ENCODE measurements around the gene ZFP36L2. TPM values are rescaled to one million over a fixed set of nuclear protein-coding genes. Genes with fewer than 3 reads are reported as not detected.

The ZFP36L2 gene
- polyA plus RNA-seq, 1 of the 3 experiments (the other 2 are of a cell fraction), result 18.4 TPM

DNA sequence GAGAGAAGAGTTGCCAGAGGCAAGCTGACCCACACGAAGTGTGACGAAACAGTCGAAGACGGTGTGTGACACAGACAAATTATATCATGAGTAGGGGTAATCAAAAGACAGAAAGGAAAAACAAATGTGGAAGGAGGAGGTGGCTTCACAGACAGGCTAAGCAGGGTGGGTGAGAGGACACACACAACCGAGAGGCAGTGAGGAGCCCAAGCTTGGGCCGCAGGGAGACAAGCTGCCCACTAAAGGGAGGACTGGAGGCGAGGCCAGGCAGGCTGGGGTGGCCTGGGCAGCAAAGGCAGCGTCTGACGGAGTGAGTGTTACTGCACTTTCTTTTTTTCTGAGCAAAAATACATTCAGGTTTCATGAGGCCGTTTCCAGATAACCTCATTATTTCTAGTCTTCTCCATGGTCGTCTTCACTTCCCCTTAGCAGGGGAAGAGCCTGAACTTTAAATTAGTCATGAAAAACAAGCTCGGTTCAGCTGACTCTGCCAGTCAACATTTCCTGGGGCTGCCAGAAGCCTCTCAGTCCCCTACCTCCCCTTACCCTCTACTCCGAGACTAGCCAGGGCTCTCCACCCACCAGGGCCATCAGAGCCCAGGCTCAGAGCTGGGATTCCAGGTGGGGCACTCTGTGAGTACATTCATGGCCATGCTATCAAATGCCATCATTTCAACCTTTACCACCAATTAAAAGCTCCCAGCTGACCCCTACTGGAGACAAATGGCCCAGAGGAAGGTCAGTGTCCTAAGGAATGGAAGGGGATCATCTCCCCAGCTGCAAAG lies 13.8 kb upstream of the ZFP36L2 start:
- WGBS (ENCODE audit: low lambda C conversion rate), result 93% methylated on average over 13 of the region's 13 CpGs
- Histone ChIP-seq H3K9ac (no peak overlapping the region), H3K36me3 (replicated peaks in 1 of 2; ENCODE audit: control insufficient read depth in 1 of 2, insufficient read depth in 2 of 2, low read length in 1 of 2) (no peaks in the 10 kb centered on the region), H2AFZ (ENCODE audit: low read depth) (no peak overlapping the region), H3K4me2 (no peak overlapping the region), H3K9me3 (no peaks in the 10 kb centered on the region), H3K4me3 (ENCODE audit: low read depth in 2 of 2, low read length in 1 of 2) (no peak overlapping the region), H3K4me1 (ENCODE audit: control insufficient read depth in 1 of 2, insufficient read depth in 2 of 2, low read depth in 1 of 2, low read length in 1 of 2) (peaks cover 0 to 6% of the 10 kb centered on the region in 2 experiments; a peak in 1 of 4 replicates), H3K9me2 (no peaks in the 10 kb centered on the region), H3K27ac (ENCODE audit: low read depth in 2 of 2, low read length in 1 of 2) (no peak overlapping the region), H3F3A (replicated peaks; ENCODE audit: insufficient read depth) (no peaks in the 10 kb centered on the region), H3K79me2 (ENCODE audit: insufficient read depth) (no peaks in the 10 kb centered on the region), H4K20me1 (ENCODE audit: insufficient read depth) (no peaks in the 10 kb centered on the region), H3K27me3 (ENCODE audit: insufficient read depth) (no peaks in the 10 kb centered on the region)
- ChIA-PET POLR2A (interaction anchor here (1.1 kb wide), 1 partner anchor 13 kb away, joined by 8 read pairs; no protein-coding TSS in a partner anchor), CTCF (interaction anchor here (0.7 to 7.3 kb wide), 9 partner anchors 12 to 412 kb away, joined by 3 to 67 read pairs (median 4); no protein-coding TSS in a partner anchor)
- TF ChIP-seq YY1 (IDR thresholded peaks at IDR 0.05; ENCODE audit: low read depth) (no peak), NFIC (IDR thresholded peaks at IDR 0.05; ENCODE audit: borderline replicate concordance) (no peak), FOXM1 (IDR thresholded peaks at IDR 0.05; ENCODE audit: low read depth) (no peak)
- TF ChIP-seq, protein P1, sequence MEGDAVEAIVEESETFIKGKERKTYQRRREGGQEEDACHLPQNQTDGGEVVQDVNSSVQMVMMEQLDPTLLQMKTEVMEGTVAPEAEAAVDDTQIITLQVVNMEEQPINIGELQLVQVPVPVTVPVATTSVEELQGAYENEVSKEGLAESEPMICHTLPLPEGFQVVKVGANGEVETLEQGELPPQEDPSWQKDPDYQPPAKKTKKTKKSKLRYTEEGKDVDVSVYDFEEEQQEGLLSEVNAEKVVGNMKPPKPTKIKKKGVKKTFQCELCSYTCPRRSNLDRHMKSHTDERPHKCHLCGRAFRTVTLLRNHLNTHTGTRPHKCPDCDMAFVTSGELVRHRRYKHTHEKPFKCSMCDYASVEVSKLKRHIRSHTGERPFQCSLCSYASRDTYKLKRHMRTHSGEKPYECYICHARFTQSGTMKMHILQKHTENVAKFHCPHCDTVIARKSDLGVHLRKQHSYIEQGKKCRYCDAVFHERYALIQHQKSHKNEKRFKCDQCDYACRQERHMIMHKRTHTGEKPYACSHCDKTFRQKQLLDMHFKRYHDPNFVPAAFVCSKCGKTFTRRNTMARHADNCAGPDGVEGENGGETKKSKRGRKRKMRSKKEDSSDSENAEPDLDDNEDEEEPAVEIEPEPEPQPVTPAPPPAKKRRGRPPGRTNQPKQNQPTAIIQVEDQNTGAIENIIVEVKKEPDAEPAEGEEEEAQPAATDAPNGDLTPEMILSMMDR (IDR thresholded peaks at IDR 0.05), result 0 out of 2 replicates have a peak, but pooled peaks have one; percentile 21
- TF ChIP-seq, protein P2, sequence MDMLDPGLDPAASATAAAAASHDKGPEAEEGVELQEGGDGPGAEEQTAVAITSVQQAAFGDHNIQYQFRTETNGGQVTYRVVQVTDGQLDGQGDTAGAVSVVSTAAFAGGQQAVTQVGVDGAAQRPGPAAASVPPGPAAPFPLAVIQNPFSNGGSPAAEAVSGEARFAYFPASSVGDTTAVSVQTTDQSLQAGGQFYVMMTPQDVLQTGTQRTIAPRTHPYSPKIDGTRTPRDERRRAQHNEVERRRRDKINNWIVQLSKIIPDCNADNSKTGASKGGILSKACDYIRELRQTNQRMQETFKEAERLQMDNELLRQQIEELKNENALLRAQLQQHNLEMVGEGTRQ (IDR thresholded peaks at IDR 0.05; ENCODE audit: borderline replicate concordance, low read depth, low read length), result no peak
- DNase-seq, result no peak

DNA sequence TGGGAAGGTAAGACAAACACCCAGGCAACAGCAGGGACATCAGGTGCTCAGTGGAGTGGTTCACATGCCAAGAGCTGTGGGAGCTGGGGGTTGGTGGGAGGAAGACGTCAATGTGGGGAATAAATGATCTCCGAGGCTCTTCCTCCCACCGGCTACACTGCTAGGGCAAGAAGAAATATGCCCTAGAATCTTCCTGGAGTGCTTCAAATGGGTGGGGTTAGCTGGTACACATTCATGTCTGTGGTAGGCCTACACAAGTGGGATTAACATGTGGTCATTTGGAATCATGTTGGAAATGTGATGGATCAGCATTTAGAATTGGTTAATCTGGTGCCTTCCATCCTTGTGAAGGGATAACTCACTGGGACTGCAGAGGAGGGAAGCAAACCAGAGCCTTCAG lies 12.4 kb upstream of the ZFP36L2 start:
- H3K79me2 ChIP-seq (ENCODE audit: insufficient read depth), result no peaks in the 10 kb centered on the region

More for the DNA sequence above, 12.4 kb upstream of the ZFP36L2 start:
- Histone ChIP-seq H3K4me2 (no peak overlapping the region), H3K9me3 (no peaks in the 10 kb centered on the region), H4K20me1 (ENCODE audit: insufficient read depth) (no peaks in the 10 kb centered on the region), H3K27ac (ENCODE audit: low read depth in 2 of 2, low read length in 1 of 2) (no peak overlapping the region), H3K4me3 (ENCODE audit: low read depth in 2 of 2, low read length in 1 of 2) (no peak overlapping the region), H3K9me2 (no peaks in the 10 kb centered on the region), H2AFZ (ENCODE audit: low read depth) (no peak overlapping the region), H3K27me3 (ENCODE audit: insufficient read depth) (no peaks in the 10 kb centered on the region), H3K36me3 (replicated peaks in 1 of 2; ENCODE audit: control insufficient read depth in 1 of 2, insufficient read depth in 2 of 2, low read length in 1 of 2) (no peaks in the 10 kb centered on the region), H3K9ac (no peak overlapping the region), H3K4me1 (ENCODE audit: control insufficient read depth in 1 of 2, insufficient read depth in 2 of 2, low read depth in 1 of 2, low read length in 1 of 2) (peaks cover 0 to 6% of the 10 kb centered on the region in 2 experiments; a peak in 1 of 4 replicates), H3F3A (replicated peaks; ENCODE audit: insufficient read depth) (no peaks in the 10 kb centered on the region)
- no peak for DNase-seq
- no peak for TF ChIP-seq EP300 (IDR thresholded peaks at IDR 0.05; ENCODE audit: borderline replicate concordance in 1 of 2, low read depth in 1 of 2, low read length in 1 of 2)
- TF ChIP-seq POLR2AphosphoS5 (IDR thresholded peaks at IDR 0.05; ENCODE audit: low read depth, low read length), result no peak
- TF ChIP-seq RXRA (IDR thresholded peaks at IDR 0.05; ENCODE audit: borderline replicate concordance, low read depth), result no peak
- no peak for TF ChIP-seq IRF3 (IDR thresholded peaks at IDR 0.05; ENCODE audit: low read depth, low read length)
- TF ChIP-seq PBX3 (IDR thresholded peaks at IDR 0.05), result no peak
- no peak for TF ChIP-seq RAD21 (IDR thresholded peaks at IDR 0.05; ENCODE audit: low read length)
- no peak for TF ChIP-seq EZH2phosphoT487 (IDR thresholded peaks at IDR 0.05; ENCODE audit: borderline replicate concordance, low read depth)
- TF ChIP-seq, protein P2 (IDR thresholded peaks at IDR 0.05; ENCODE audit: borderline replicate concordance, low read depth, low read length), result no peak
- TF ChIP-seq FOXJ3 (CRISPR knock-in tag; IDR thresholded peaks at IDR 0.05), result no peak
- no peak for TF ChIP-seq RFX5 (IDR thresholded peaks at IDR 0.05; ENCODE audit: low read length)
- no peak for TF ChIP-seq JUND (IDR thresholded peaks at IDR 0.05)
- ChIA-PET POLR2A (no interaction called here), CTCF (interaction anchor here (0.6 to 2.8 kb wide), 6 partner anchors 10 to 364 kb away, joined by 3 to 15 read pairs (median 7); no protein-coding TSS in a partner anchor)
- WGBS (ENCODE audit: low lambda C conversion rate), result 94% methylated on average over 3 of the region's 3 CpGs
